HEK293 (cell line): ENCODE measurements around the gene MRGPRE.
"Not testable (repeated sequence)": the region's sequence is repeated elsewhere in the genome, so short reads cannot be mapped to it uniquely, and the experiment has no call there.

Source experiments
- TCF7L2 ChIP-seq: IDR thresholded peaks from 2 replicates; pipeline ENCODE4 v1.6.1; 2011; ENCODE audit warnings: low read depth, mild to moderate bottlenecking, inconsistent platforms, low read length, moderate library complexity, borderline replicate concordance
- ZFP41 ChIP-seq: fragments of 450-650 bp; formaldehyde crosslinking; IDR thresholded peaks from 2 replicates; pipeline ENCODE4 v1.5.1; 2016; ENCODE audit warnings: missing biosample characterization, missing genetic modification characterization, borderline replicate concordance
- ZNF362 ChIP-seq: fragments of 450-650 bp; formaldehyde crosslinking; IDR thresholded peaks from 2 replicates; pipeline ENCODE4 v1.5.1; 2016; ENCODE audit warnings: missing biosample characterization, missing genetic modification characterization
- ZNF423 ChIP-seq: fragments of 450-650 bp; formaldehyde crosslinking; IDR thresholded peaks from 2 replicates; pipeline ENCODE4 v1.5.1; 2016; ENCODE audit warnings: missing biosample characterization, missing genetic modification characterization
- ZNF571 ChIP-seq: fragments of 450-650 bp; formaldehyde crosslinking; IDR thresholded peaks from 2 replicates; pipeline ENCODE4 v1.5.0; 2017; ENCODE audit warnings: missing biosample characterization, missing genetic modification characterization
- ZNF600 ChIP-seq: fragments of 450-650 bp; formaldehyde crosslinking; IDR thresholded peaks from 2 replicates; pipeline ENCODE4 v1.5.1; 2016; ENCODE audit warnings: missing biosample characterization, missing genetic modification characterization
- ZNF624 ChIP-seq: fragments of 450-650 bp; formaldehyde crosslinking; IDR thresholded peaks from 2 replicates; pipeline ENCODE4 v1.5.1; 2017; ENCODE audit warnings: missing biosample characterization, missing genetic modification characterization
- ZNF843 ChIP-seq: fragments of 450-650 bp; formaldehyde crosslinking; IDR thresholded peaks from 2 replicates; pipeline ENCODE4 v1.5.1; 2016; ENCODE audit warnings: missing biosample characterization, missing genetic modification characterization
- TF ChIP-seq, protein P1 (sequence below): fragments of 450-650 bp; formaldehyde crosslinking; IDR thresholded peaks from 2 replicates; pipeline ENCODE4 v1.5.1; 2016; ENCODE audit warnings: missing biosample characterization, missing genetic modification characterization
- TF ChIP-seq, protein P2 (sequence below): fragments of 450-650 bp; formaldehyde crosslinking; IDR thresholded peaks from 2 replicates; pipeline ENCODE4 v1.5.1; 2016; ENCODE audit warnings: missing biosample characterization, missing genetic modification characterization

- not testable (repeated sequence) for TF ChIP-seq ZNF843; ZNF571 (tag by site-specific recombination); TCF7L2; ZNF624 (tag by site-specific recombination); ZNF600 (tag by site-specific recombination); ZNF362 (tag by site-specific recombination); ZNF423; ZFP41 (tag by site-specific recombination)
- TF ChIP-seq, protein P1, sequence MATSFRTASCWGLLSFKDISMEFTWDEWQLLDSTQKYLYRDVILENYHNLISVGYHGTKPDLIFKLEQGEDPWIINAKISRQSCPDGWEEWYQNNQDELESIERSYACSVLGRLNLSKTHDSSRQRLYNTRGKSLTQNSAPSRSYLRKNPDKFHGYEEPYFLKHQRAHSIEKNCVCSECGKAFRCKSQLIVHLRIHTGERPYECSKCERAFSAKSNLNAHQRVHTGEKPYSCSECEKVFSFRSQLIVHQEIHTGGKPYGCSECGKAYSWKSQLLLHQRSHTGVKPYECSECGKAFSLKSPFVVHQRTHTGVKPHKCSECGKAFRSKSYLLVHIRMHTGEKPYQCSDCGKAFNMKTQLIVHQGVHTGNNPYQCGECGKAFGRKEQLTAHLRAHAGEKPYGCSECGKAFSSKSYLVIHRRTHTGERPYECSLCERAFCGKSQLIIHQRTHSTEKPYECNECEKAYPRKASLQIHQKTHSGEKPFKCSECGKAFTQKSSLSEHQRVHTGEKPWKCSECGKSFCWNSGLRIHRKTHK (tag by site-specific recombination): not testable (repeated sequence)
- TF ChIP-seq, protein P2, sequence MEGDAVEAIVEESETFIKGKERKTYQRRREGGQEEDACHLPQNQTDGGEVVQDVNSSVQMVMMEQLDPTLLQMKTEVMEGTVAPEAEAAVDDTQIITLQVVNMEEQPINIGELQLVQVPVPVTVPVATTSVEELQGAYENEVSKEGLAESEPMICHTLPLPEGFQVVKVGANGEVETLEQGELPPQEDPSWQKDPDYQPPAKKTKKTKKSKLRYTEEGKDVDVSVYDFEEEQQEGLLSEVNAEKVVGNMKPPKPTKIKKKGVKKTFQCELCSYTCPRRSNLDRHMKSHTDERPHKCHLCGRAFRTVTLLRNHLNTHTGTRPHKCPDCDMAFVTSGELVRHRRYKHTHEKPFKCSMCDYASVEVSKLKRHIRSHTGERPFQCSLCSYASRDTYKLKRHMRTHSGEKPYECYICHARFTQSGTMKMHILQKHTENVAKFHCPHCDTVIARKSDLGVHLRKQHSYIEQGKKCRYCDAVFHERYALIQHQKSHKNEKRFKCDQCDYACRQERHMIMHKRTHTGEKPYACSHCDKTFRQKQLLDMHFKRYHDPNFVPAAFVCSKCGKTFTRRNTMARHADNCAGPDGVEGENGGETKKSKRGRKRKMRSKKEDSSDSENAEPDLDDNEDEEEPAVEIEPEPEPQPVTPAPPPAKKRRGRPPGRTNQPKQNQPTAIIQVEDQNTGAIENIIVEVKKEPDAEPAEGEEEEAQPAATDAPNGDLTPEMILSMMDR (tag by site-specific recombination): not testable (repeated sequence)
Observed at GRCh38 chr11:3261831-3262230, 29.6 kb upstream of the MRGPRE start.
